Adrenal gland (tissue), 5 donors: ENCODE data around the gene EMP1.

ENCODE experiments used
- POLR2A ChIP-seq, 2 donors: fragments of 450-650 bp; IDR thresholded peaks; one replicate each; pipeline ENCODE4 v1.6.1; 2017; ENCODE audit warnings: antibody characterized with exemption in 2 of 2, mild to moderate bottlenecking in 2 of 2, moderate library complexity in 1 of 2
- TF ChIP-seq, protein P1 (sequence below), 6 experiments: fragments of 450-650 bp in 4 of 6; fragments of 200-600 bp in 2 of 6; sonication (generic) in 1 of 6; IDR thresholded peaks; 1 replicate in 5 of 6; 2 replicates in 1 of 6; pipeline versions ENCODE4 v1.5.1 to v1.8.0; 2016 to 2021; ENCODE audit warnings: antibody characterized with exemption in 6 of 6, mild to moderate bottlenecking in 2 of 6, moderate library complexity in 1 of 6
- donor health status: DM: no; HTN: no; CAD: no.

DNA sequence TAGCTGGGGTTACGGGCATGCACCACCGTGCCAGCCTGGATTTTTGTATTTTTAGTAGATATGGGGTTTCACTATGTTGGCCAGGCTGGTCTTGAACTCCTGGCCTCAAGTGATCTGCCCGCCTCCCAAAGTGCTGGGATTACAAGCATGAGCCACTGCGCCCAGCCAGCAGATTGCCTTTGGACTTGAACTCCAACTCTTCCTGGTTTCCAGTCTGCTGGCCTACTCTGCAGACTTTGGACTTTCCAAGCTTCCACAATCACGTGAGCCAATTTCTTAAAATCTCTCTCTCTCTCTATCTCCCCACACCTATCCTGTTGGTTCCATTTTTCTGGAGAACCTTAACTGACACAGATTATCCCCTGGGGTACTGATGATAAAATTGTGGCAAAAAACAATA lies 55.0 kb downstream of the EMP1 start:
- TF ChIP-seq, protein P1, sequence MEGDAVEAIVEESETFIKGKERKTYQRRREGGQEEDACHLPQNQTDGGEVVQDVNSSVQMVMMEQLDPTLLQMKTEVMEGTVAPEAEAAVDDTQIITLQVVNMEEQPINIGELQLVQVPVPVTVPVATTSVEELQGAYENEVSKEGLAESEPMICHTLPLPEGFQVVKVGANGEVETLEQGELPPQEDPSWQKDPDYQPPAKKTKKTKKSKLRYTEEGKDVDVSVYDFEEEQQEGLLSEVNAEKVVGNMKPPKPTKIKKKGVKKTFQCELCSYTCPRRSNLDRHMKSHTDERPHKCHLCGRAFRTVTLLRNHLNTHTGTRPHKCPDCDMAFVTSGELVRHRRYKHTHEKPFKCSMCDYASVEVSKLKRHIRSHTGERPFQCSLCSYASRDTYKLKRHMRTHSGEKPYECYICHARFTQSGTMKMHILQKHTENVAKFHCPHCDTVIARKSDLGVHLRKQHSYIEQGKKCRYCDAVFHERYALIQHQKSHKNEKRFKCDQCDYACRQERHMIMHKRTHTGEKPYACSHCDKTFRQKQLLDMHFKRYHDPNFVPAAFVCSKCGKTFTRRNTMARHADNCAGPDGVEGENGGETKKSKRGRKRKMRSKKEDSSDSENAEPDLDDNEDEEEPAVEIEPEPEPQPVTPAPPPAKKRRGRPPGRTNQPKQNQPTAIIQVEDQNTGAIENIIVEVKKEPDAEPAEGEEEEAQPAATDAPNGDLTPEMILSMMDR (IDR thresholded peaks at IDR 0.05), result no peak
- no peak for TF ChIP-seq POLR2A (IDR thresholded peaks at IDR 0.05)
